HL-60 (cell line): ENCODE results near the gene ABCC8.

Experiments
- DNase-seq, 2 experiments: peaks; one replicate each; pipeline ENCODE4 v3.0.0-alpha.2; 2010 to 2020; ENCODE audit warnings: low read depth in 1 of 2, low spot score in 1 of 2
- H3K27ac ChIP-seq: fragments of 250-450 bp; sonication (Bioruptor Pico); replicated peaks from 2 replicates; pipeline ENCODE4 v1.5.1; 2020; ENCODE audit warnings: mild to moderate bottlenecking, moderate library complexity
- H3K27me3 ChIP-seq: fragments of 250-450 bp; sonication (Bioruptor Pico); 2 replicates; pipeline ENCODE4 v1.5.1; 2021; ENCODE audit warnings: mild to moderate bottlenecking, moderate library complexity; ENCODE audit not compliant: insufficient read depth, poor library complexity, severe bottlenecking
- H3K4me3 ChIP-seq: replicated peaks from 2 replicates; pipeline ENCODE4 v1.5.1; 2011; ENCODE audit warnings: mild to moderate bottlenecking, control low read depth, low read length; ENCODE audit not compliant: insufficient read depth
- GABPA ChIP-seq: IDR thresholded peaks from 2 replicates; pipeline ENCODE4 v1.6.1; 2012; ENCODE audit warnings: low read depth
- POLR2AphosphoS5 ChIP-seq: IDR thresholded peaks from 2 replicates; pipeline ENCODE4 v1.6.1; 2012; ENCODE audit warnings: low read depth
- SPI1 ChIP-seq: IDR thresholded peaks from 2 replicates; pipeline ENCODE4 v1.6.1; 2012; ENCODE audit warnings: low read depth, mild to moderate bottlenecking, borderline replicate concordance
- TF ChIP-seq, protein P1 (sequence below): IDR thresholded peaks from one replicate; pipeline ENCODE4 v1.5.1; 2011; ENCODE audit warnings: low read length, control low read depth, inconsistent platforms; ENCODE audit not compliant: insufficient read depth
- TF ChIP-seq, protein P2 (sequence below): IDR thresholded peaks from 2 replicates; pipeline ENCODE4 v1.6.1; 2012; ENCODE audit warnings: low read depth; ENCODE audit not compliant: insufficient replicate concordance

The ABCC8 gene

DNA sequence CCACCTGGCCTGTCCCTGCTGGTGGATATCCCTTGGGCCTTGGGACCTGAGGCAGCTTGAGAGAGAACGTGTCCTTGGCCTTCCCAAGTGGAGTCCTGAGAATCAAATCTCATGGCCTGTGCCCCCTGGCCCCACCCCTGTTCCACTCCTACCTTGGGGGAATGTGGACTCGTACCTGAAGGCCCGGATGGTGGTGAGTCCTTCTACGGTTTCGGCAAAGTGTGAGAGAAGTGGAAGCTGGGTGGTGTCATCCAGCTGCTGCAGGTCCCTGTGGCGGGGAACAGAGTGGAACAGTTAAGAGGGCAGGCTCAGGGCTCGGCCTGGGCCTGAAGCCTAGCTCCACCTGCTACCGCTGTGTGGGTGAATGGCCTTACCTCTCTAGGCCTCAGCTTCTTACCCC lies 74.2 kb downstream of the ABCC8 start:
- TF ChIP-seq SPI1 = no peak
- no peak for TF ChIP-seq GABPA
- peaks cover 2% of the 10 kb centered on the region for H3K27me3 ChIP-seq
- no peak overlapping the region for H3K4me3 ChIP-seq
- H3K27ac ChIP-seq = no peak overlapping the region
- no peak for DNase-seq

DNA sequence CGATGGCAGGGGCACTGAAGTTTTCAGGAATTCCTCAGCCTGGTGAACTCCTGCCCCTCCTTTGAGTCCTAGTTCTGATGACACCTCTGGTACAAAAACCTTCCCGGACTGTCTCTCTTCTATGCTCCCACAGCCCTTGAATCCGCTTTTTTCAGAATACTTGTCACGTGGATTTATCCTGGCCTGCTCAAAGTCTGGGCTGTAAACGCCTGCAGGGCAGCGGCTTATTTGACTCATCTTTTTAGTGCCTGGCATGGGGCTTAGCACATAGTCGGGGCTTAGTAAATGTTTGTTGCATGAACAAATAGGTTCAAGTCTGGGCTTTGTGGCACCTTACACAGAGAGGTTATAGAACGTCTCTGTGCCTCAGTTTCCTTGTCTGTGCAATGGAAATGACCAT lies 74.8 kb downstream of the ABCC8 start:
- Histone ChIP-seq H3K27me3 (peaks cover 2% of the 10 kb centered on the region), H3K27ac (no peak overlapping the region), H3K4me3 (no peak overlapping the region)
- TF ChIP-seq POLR2AphosphoS5 (no peak), SPI1 (no peak), GABPA (no peak)
- TF ChIP-seq, protein P1, sequence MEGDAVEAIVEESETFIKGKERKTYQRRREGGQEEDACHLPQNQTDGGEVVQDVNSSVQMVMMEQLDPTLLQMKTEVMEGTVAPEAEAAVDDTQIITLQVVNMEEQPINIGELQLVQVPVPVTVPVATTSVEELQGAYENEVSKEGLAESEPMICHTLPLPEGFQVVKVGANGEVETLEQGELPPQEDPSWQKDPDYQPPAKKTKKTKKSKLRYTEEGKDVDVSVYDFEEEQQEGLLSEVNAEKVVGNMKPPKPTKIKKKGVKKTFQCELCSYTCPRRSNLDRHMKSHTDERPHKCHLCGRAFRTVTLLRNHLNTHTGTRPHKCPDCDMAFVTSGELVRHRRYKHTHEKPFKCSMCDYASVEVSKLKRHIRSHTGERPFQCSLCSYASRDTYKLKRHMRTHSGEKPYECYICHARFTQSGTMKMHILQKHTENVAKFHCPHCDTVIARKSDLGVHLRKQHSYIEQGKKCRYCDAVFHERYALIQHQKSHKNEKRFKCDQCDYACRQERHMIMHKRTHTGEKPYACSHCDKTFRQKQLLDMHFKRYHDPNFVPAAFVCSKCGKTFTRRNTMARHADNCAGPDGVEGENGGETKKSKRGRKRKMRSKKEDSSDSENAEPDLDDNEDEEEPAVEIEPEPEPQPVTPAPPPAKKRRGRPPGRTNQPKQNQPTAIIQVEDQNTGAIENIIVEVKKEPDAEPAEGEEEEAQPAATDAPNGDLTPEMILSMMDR = no peak
- TF ChIP-seq, protein P2, sequence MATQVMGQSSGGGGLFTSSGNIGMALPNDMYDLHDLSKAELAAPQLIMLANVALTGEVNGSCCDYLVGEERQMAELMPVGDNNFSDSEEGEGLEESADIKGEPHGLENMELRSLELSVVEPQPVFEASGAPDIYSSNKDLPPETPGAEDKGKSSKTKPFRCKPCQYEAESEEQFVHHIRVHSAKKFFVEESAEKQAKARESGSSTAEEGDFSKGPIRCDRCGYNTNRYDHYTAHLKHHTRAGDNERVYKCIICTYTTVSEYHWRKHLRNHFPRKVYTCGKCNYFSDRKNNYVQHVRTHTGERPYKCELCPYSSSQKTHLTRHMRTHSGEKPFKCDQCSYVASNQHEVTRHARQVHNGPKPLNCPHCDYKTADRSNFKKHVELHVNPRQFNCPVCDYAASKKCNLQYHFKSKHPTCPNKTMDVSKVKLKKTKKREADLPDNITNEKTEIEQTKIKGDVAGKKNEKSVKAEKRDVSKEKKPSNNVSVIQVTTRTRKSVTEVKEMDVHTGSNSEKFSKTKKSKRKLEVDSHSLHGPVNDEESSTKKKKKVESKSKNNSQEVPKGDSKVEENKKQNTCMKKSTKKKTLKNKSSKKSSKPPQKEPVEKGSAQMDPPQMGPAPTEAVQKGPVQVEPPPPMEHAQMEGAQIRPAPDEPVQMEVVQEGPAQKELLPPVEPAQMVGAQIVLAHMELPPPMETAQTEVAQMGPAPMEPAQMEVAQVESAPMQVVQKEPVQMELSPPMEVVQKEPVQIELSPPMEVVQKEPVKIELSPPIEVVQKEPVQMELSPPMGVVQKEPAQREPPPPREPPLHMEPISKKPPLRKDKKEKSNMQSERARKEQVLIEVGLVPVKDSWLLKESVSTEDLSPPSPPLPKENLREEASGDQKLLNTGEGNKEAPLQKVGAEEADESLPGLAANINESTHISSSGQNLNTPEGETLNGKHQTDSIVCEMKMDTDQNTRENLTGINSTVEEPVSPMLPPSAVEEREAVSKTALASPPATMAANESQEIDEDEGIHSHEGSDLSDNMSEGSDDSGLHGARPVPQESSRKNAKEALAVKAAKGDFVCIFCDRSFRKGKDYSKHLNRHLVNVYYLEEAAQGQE = no peak
- DNase-seq = no peak

DNA sequence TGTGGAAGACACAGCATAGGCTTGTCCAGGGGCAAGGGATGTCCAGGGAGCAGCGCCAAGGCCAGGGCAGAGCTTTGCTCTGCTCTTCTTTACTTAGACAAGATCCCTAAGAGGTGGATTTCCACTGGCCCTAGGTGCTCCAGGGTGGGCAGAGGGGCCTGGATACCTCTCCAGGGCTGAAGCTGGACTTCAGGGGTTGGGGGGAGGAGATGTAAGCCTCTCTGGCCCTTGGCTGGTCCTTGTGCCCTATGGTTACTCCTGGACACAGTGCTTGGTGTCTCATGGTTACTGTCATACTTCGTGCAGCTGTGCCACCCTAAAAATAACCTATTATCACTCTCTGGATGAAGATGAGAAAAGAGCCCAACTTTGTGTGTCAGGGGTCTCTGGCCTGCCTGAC lies 75.3 kb downstream of the ABCC8 start:
- H3K27me3 ChIP-seq = peaks cover 2% of the 10 kb centered on the region
- no peak for DNase-seq
- TF ChIP-seq GABPA = no peak
- TF ChIP-seq, protein P1 = no peak
- no peak for TF ChIP-seq SPI1
- no peak overlapping the region for H3K4me3 ChIP-seq
- no peak overlapping the region for H3K27ac ChIP-seq

GRCh38 chr11:17400048-17400775 lies 76.4 kb downstream of the ABCC8 start:
- Histone ChIP-seq H3K27me3 (peaks cover 2% of the 10 kb centered on the region), H3K4me3 (no peak overlapping the region), H3K27ac (no peak overlapping the region)
- DNase-seq = no peak
- peak; percentile 76 for TF ChIP-seq SPI1
- TF ChIP-seq, protein P1 = no peak
- TF ChIP-seq, protein P2 = no peak
- no peak for TF ChIP-seq GABPA
- no peak for TF ChIP-seq POLR2AphosphoS5
